Measurements from ENCODE around the gene FAM47E. TPM values are rescaled to one million over a fixed set of nuclear protein-coding genes. Genes with fewer than 3 reads are reported as not detected.

Gene FAM47E
- total and polyA plus RNA-seq, 2 of the 13 experiments (the other 11 are each of a cell fraction or from before 2014, with no cell fraction given) = 0.33 to 0.66 TPM

GRCh38 chr4:76275486-76276124, 24.1 kb downstream of the FAM47E start (continued):
- TF ChIP-seq EP300 (IDR thresholded peaks at IDR 0.05; ENCODE audit: low read depth in 2 of 2, low read length in 2 of 2) (peak in 1 of 2 experiments; percentile 70; a peak in 1 of 4 replicates), EP300 (CRISPR knock-in tag; IDR thresholded peaks at IDR 0.05; ENCODE audit: borderline replicate concordance) (no peak), ZNF121 (CRISPR knock-in tag; IDR thresholded peaks at IDR 0.05) (no peak), TAF15 (IDR thresholded peaks at IDR 0.05; ENCODE audit: low read depth, low read length, poor library complexity, severe bottlenecking) (no peak), ZNF598 (CRISPR knock-in tag; IDR thresholded peaks at IDR 0.05; ENCODE audit: borderline replicate concordance) (no peak), ZNF615 (CRISPR knock-in tag; IDR thresholded peaks at IDR 0.05; ENCODE audit: borderline replicate concordance) (no peak), ZNF101 (CRISPR knock-in tag; IDR thresholded peaks at IDR 0.05; ENCODE audit: borderline replicate concordance, low read depth) (no peak), ZNF513 (CRISPR knock-in tag; conservative IDR thresholded peaks at IDR 0.05) (no peak), ZBTB49 (CRISPR knock-in tag; IDR thresholded peaks at IDR 0.05; ENCODE audit: borderline replicate concordance) (no peak), ZNF407 (CRISPR knock-in tag; IDR thresholded peaks at IDR 0.05; ENCODE audit: not compliant biosample characterization) (no peak), SMARCE1 (IDR thresholded peaks at IDR 0.05; ENCODE audit: borderline replicate concordance) (no peak), TCF7L2 (IDR thresholded peaks at IDR 0.05; ENCODE audit: low read depth, low read length) (no peak), ELF3 (CRISPR knock-in tag; IDR thresholded peaks at IDR 0.05) (peak; percentile 86)
- TF ChIP-seq, protein P1, sequence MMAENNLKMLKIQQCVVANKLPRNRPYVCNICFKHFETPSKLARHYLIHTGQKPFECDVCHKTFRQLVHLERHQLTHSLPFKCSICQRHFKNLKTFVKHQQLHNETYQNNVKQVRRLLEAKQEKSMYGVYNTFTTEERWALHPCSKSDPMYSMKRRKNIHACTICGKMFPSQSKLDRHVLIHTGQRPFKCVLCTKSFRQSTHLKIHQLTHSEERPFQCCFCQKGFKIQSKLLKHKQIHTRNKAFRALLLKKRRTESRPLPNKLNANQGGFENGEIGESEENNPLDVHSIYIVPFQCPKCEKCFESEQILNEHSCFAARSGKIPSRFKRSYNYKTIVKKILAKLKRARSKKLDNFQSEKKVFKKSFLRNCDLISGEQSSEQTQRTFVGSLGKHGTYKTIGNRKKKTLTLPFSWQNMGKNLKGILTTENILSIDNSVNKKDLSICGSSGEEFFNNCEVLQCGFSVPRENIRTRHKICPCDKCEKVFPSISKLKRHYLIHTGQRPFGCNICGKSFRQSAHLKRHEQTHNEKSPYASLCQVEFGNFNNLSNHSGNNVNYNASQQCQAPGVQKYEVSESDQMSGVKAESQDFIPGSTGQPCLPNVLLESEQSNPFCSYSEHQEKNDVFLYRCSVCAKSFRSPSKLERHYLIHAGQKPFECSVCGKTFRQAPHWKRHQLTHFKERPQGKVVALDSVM (CRISPR knock-in tag; IDR thresholded peaks at IDR 0.05) = no peak
